AG10803 (cell line): ENCODE measurements around the gene FHL1.

Experiments used
- DNase-seq: peaks from one replicate; pipeline ENCODE4 v3.0.0; 2010; ENCODE audit warnings: low read depth
- H3K4me3 ChIP-seq: 2 replicates; pipeline ENCODE4 v1.5.1; 2011; ENCODE audit warnings: mild to moderate bottlenecking, low read length, control low read depth
- CTCF ChIP-seq: conservative IDR thresholded peaks from 2 replicates; pipeline ENCODE4 v1.5.1; 2011; ENCODE audit warnings: mild to moderate bottlenecking, low read length, control low read depth, inconsistent platforms

The FHL1 gene

GRCh38 chrX:136115126-136115903 is 32.0 kb upstream of the FHL1 start:
- DNase-seq: peak; percentile 70

GRCh38 chrX:136115904-136116297 is 31.4 kb upstream of the FHL1 start:
- TF ChIP-seq CTCF: no peak
- no peak for DNase-seq
- no peak overlapping the region for H3K4me3 ChIP-seq

More at GRCh38 chrX:136115126-136115903, 32.0 kb upstream of the FHL1 start:
- no peak overlapping the region for H3K4me3 ChIP-seq
- TF ChIP-seq CTCF: no peak

- DNase-seq: peak; percentile 40
- TF ChIP-seq CTCF: no peak
These were observed 25.5 kb upstream of the FHL1 start for GRCh38 chrX:136121788-136122187.

GRCh38 chrX:136122207-136122606 is 25.1 kb upstream of the FHL1 start:
- no peak for TF ChIP-seq CTCF
- no peak for DNase-seq

More at GRCh38 chrX:136121788-136122187, 25.5 kb upstream of the FHL1 start:
- H3K4me3 ChIP-seq: no peak overlapping the region

GRCh38 chrX:136125106-136125505 is 22.2 kb upstream of the FHL1 start:
- H3K4me3 ChIP-seq: no peak overlapping the region
- no peak for DNase-seq
- no peak for TF ChIP-seq CTCF

More at GRCh38 chrX:136122207-136122606, 25.1 kb upstream of the FHL1 start:
- no peak overlapping the region for H3K4me3 ChIP-seq

GRCh38 chrX:136126371-136126770 is 21.0 kb upstream of the FHL1 start:
- TF ChIP-seq CTCF: no peak
- DNase-seq: no peak
- no peak overlapping the region for H3K4me3 ChIP-seq

- TF ChIP-seq CTCF: no peak
- no peak overlapping the region for H3K4me3 ChIP-seq
- DNase-seq: peak; percentile 13
These were observed 20.4 kb upstream of the FHL1 start for GRCh38 chrX:136126872-136127406.
